Measurements from ENCODE around the gene HJV. TPM values are rescaled to one million over a fixed set of nuclear protein-coding genes. Genes with fewer than 3 reads are reported as not detected.

The HJV gene
- total RNA-seq, 1 experiment from 2014 or later, result not detected

GRCh38 chr1:145972580-145972979 lies 49.0 kb downstream of the HJV start:
- Histone ChIP-seq H3K27me3 (ENCODE audit: low read length) (no peaks in the 10 kb centered on the region), H3K36me3 (ENCODE audit: low read depth, low read length) (no peaks in the 10 kb centered on the region), H3K9me2 (replicated peaks; ENCODE audit: low read length) (no peaks in the 10 kb centered on the region), H3K4me3 (ENCODE audit: low read length) (no peak overlapping the region), H3K79me2 (ENCODE audit: low read length) (no peaks in the 10 kb centered on the region), H3K4me2 (ENCODE audit: low read length) (no peak overlapping the region), H2AFZ (ENCODE audit: low read length) (no peak overlapping the region), H3K4me1 (ENCODE audit: insufficient read depth, low read length) (peaks cover 5% of the 10 kb centered on the region), H3F3A (ENCODE audit: low read length, unreplicated experiment) (no peaks in the 10 kb centered on the region), H3K9me3 (ENCODE audit: low read length) (no peaks in the 10 kb centered on the region), H3K9ac (ENCODE audit: low read length) (no peak overlapping the region), H3K27ac (ENCODE audit: low read length) (no peak overlapping the region), H4K20me1 (ENCODE audit: low read length) (no peaks in the 10 kb centered on the region)
- no peak for TF ChIP-seq EZH2phosphoT487 (IDR thresholded peaks at IDR 0.05; ENCODE audit: borderline replicate concordance, low read length)
- no peak for TF ChIP-seq EZH2 (IDR thresholded peaks at IDR 0.05; ENCODE audit: low read length, unreplicated experiment)
- DNase-seq (no peak), ATAC-seq (no peak)
- ChIA-PET POLR2A (ENCODE audit: unreplicated experiment) (no interaction called here), CTCF (no interaction called here)
- no TSS peak for BruUV-seq (replicated peaks)
- intact Hi-C loops (cut with micrococcal nuclease), result no loop called here

Other genes starting within 250 kb of the HJV start
- gene RNF115, start 197.6 kb downstream of the HJV start, total RNA-seq (2014; rRNA removed), result 15.2 and 15.9 TPM in 2 replicates
- 35.8 and 41.5 TPM in 2 replicates for gene POLR3C, start 197.5 kb downstream of the HJV start, total RNA-seq (2014; rRNA removed)
- gene NUDT17, start 176.1 kb downstream of the HJV start, total RNA-seq (2014; rRNA removed), result 2.4 and 3.0 TPM in 2 replicates
- 25.2 and 27.2 TPM in 2 replicates for gene PIAS3, start 162.7 kb downstream of the HJV start, total RNA-seq (2014; rRNA removed)
- 0.07 and 0.40 TPM in 2 replicates for gene ANKRD35, start 135.9 kb downstream of the HJV start, total RNA-seq (2014; rRNA removed)
- gene ITGA10, start 111.7 kb downstream of the HJV start, total RNA-seq (2014; rRNA removed), result 0.81 and 1.9 TPM in 2 replicates
- gene PEX11B, start 103.0 kb downstream of the HJV start, total RNA-seq (2014; rRNA removed), result 27.4 and 31.3 TPM in 2 replicates
- gene RBM8A, start 94.3 kb downstream of the HJV start, total RNA-seq (2014; rRNA removed), result 459 and 482 TPM in 2 replicates
- 12.5 and 13.6 TPM in 2 replicates for gene LIX1L, start 63.7 kb downstream of the HJV start, total RNA-seq (2014; rRNA removed)
- 0.29 and 2.8 TPM in 2 replicates for gene ANKRD34A, start 57.2 kb downstream of the HJV start, total RNA-seq (2014; rRNA removed)
- gene POLR3GL, start 57.0 kb downstream of the HJV start, total RNA-seq (2014; rRNA removed), result 3.7 and 8.4 TPM in 2 replicates
- gene TXNIP, start 25.2 kb downstream of the HJV start, total RNA-seq (2014; rRNA removed), result 45.3 and 66.6 TPM in 2 replicates
- 1.4 and 1.5 TPM in 2 replicates for gene NBPF10, start 123.1 kb upstream of the HJV start, total RNA-seq (2014; rRNA removed)
- 69.6 and 93.9 TPM in 2 replicates for gene NOTCH2NLA, start 207.3 kb upstream of the HJV start, total RNA-seq (2014; rRNA removed)